Ovary (tissue), 3 donors: ENCODE measurements around the gene PPP6R2.

Experiments used
- CTCF ChIP-seq, 3 donors: fragments of 450-650 bp in 2 of 3; fragments of 200-600 bp in 1 of 3; IDR thresholded peaks; one replicate each; pipeline versions ENCODE4 v1.5.1 to v1.8.0; 2016 to 2022; ENCODE audit warnings: antibody characterized with exemption in 3 of 3, mild to moderate bottlenecking in 1 of 3
- EP300 ChIP-seq: sonication (generic); formaldehyde crosslinking; IDR thresholded peaks from one replicate; pipeline ENCODE4 v1.6.1; 2017; ENCODE audit warnings: antibody characterized with exemption
- donor health status: DM: no; HTN: no; CAD: no.

DNA sequence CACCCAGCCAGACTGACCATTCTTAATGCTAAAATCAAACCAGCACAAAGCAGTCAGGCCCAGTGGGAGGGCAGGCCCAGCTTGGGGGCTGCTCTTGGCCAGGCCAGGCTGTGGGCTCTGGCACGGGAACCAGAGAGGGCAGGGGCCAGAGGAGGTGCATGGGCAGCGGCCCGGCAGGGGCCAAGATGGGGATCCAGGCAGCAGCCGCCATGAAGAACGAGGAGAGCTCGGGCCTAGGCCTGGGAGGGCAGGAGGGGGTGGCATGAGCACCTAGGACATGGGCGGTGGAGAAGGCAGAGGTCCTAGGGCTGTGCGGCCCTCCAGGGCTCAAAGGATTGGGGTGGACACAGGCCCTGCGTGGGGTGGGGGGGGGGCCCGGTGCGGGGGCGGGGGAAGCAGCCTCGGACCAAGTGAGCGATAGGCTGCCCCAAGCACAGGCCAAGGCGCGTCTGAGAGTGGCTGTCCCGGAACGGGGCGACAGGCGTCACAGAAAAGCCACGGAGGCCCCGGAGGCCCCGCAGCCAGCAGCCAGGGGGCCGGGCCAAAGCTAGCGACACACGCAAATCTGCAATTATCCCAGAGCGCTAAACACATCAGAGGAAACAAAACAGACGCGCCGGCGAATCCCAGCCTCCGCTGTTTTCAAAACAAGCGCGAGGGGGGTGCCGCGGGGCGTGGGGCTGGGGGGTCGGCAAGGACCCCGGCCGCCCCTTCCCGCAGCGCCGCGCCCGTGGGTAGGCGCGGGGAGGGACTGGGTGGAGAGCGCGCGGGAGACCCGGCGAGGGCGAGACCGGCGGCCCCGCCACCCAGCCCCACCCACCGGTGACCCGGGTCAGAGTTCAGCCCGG lies 44.0 kb upstream of the PPP6R2 start:
- TF ChIP-seq CTCF (IDR thresholded peaks at IDR 0.05) = no peak
- TF ChIP-seq EP300 = no peak
